Sigmoid colon (tissue), 7 donors: ENCODE data around the gene LRFN4. TPM values are rescaled to one million over a fixed set of nuclear protein-coding genes. Genes with fewer than 3 reads are reported as not detected.
A peak's percentile ranks its signal among the peaks of the same experiment; 100 is the strongest.

Experiments used
- DNase-seq: peaks from one replicate; pipeline ENCODE4 v3.0.0-alpha.2; 2019
- H3K27ac ChIP-seq, 4 donors: fragments of 200-600 bp; sonication (generic); one replicate each; pipeline ENCODE4 v1.5.1; 2016 to 2019; ENCODE audit warnings: mild to moderate bottlenecking in 1 of 4
- H3K27me3 ChIP-seq, 3 donors: fragments of 200-600 bp; sonication (generic); one replicate each; pipeline ENCODE4 v1.5.1; 2019; ENCODE audit warnings: mild to moderate bottlenecking in 1 of 3
- H3K36me3 ChIP-seq, 4 donors: fragments of 200-600 bp; sonication (generic); one replicate each; pipeline ENCODE4 v1.5.1; 2016 to 2019
- H3K4me1 ChIP-seq, 4 donors: fragments of 200-600 bp; sonication (generic); one replicate each; pipeline ENCODE4 v1.5.1; 2017 to 2019
- H3K4me3 ChIP-seq, 4 donors: fragments of 200-600 bp; sonication (generic); one replicate each; pipeline ENCODE4 v1.5.1; 2017 to 2019; ENCODE audit warnings: mild to moderate bottlenecking in 2 of 4, moderate library complexity in 1 of 4
- H3K9me3 ChIP-seq, 4 donors: fragments of 200-600 bp in 3 of 4; sonication (generic) in 3 of 4; one replicate each; pipeline versions ENCODE4 v1.5.1 to v1.6.1; 2013 to 2019
- EP300 ChIP-seq, 4 donors: sonication (generic); formaldehyde crosslinking; IDR thresholded peaks; one replicate each; pipeline ENCODE4 v1.6.1; 2017; ENCODE audit warnings: antibody characterized with exemption in 4 of 4
- POLR2A ChIP-seq, 2 donors: fragments of 450-650 bp; IDR thresholded peaks; one replicate each; pipeline ENCODE4 v1.6.1; 2016; ENCODE audit warnings: antibody characterized with exemption in 2 of 2, mild to moderate bottlenecking in 2 of 2, moderate library complexity in 2 of 2
- POLR2AphosphoS5 ChIP-seq, 4 donors: sonication (generic); formaldehyde crosslinking; IDR thresholded peaks; one replicate each; pipeline ENCODE4 v1.6.1; 2017; ENCODE audit warnings: antibody characterized with exemption in 4 of 4
- WGBS, 2 donors: extraction: QIAGEN DNeasy Blood & Tissue Kit; methylation state at CpG; one replicate each; pipeline ENCODE4 v1.1.7; 2013; 5-methylcytosine and 5-hydroxymethylcytosine counted together
- intact Hi-C: fragments of 100-400 bp; cut with DNase I; formaldehyde crosslinking; loops from one replicate; pipeline ENCODE4 v1.15.1; 2023
- polyA plus RNA-seq, 3 donors: library from polyadenylated mRNA; stranded (reverse); fragments of 200-250 nt; gene quantifications; one replicate each; pipeline ENCODE4 v1.2.3, GENCODE V29; 2013
- total RNA-seq, 4 donors: library from RNA; depleted of rRNA; stranded (reverse); fragments of >200 nt; gene quantifications; one replicate each; pipeline ENCODE4 v1.1.0, GENCODE V29; 2016
- TF ChIP-seq, protein P1 (sequence below), 4 experiments: fragments of 450-650 bp in 3 of 4; fragments of 200-600 bp in 1 of 4; IDR thresholded peaks; one replicate each; pipeline ENCODE4 v1.5.1; 2016 to 2019; ENCODE audit warnings: antibody characterized with exemption in 4 of 4, mild to moderate bottlenecking in 3 of 4, moderate library complexity in 2 of 4
- donor health status: healthy with polysubstance abuse.
- donor health status: Bipolar disorder and iron deficiency.
- donor health status: healthy.

LRFN4 gene
- total and polyA plus RNA-seq, 7 donors: 4.2 to 32.2 (median 4.6) TPM

DNA sequence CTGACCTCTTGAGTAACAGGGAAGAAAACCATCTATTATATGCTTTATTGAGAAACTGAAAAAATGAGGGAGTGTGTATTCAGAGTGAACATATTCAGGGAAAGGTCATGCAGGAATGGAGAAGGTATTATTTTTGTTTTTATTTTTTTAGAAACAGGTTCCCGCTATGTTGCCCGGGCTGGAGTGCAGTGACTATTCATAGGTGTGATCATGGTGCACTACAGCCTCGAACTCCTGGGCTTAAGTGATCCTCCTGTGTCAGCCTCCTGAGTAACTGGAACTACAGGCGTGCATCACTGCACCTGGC is 22.4 kb upstream of the LRFN4 start:
- no peaks in the 10 kb centered on the region for H3K36me3 ChIP-seq
- DNase-seq: no peak
- TF ChIP-seq, protein P1, sequence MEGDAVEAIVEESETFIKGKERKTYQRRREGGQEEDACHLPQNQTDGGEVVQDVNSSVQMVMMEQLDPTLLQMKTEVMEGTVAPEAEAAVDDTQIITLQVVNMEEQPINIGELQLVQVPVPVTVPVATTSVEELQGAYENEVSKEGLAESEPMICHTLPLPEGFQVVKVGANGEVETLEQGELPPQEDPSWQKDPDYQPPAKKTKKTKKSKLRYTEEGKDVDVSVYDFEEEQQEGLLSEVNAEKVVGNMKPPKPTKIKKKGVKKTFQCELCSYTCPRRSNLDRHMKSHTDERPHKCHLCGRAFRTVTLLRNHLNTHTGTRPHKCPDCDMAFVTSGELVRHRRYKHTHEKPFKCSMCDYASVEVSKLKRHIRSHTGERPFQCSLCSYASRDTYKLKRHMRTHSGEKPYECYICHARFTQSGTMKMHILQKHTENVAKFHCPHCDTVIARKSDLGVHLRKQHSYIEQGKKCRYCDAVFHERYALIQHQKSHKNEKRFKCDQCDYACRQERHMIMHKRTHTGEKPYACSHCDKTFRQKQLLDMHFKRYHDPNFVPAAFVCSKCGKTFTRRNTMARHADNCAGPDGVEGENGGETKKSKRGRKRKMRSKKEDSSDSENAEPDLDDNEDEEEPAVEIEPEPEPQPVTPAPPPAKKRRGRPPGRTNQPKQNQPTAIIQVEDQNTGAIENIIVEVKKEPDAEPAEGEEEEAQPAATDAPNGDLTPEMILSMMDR (IDR thresholded peaks at IDR 0.05): no peak
- TF ChIP-seq POLR2AphosphoS5 (IDR thresholded peaks at IDR 0.05) (no peak), POLR2A (IDR thresholded peaks at IDR 0.05) (no peak), EP300 (IDR thresholded peaks at IDR 0.05) (no peak)
- no peaks in the 10 kb centered on the region for H3K27me3 ChIP-seq
- WGBS, 2 donors: 52 to 65% methylated on average over 4 of the region's 4 CpGs
- H3K4me1 ChIP-seq: no peaks in the 10 kb centered on the region
- intact Hi-C loops: loop anchor here (1.0 to 5.0 kb wide), 3 partner anchors 140 to 427 kb away; no protein-coding TSS in a partner anchor
- no peak overlapping the region for H3K27ac ChIP-seq
- no peak overlapping the region for H3K4me3 ChIP-seq
- no peaks in the 10 kb centered on the region for H3K9me3 ChIP-seq

DNA sequence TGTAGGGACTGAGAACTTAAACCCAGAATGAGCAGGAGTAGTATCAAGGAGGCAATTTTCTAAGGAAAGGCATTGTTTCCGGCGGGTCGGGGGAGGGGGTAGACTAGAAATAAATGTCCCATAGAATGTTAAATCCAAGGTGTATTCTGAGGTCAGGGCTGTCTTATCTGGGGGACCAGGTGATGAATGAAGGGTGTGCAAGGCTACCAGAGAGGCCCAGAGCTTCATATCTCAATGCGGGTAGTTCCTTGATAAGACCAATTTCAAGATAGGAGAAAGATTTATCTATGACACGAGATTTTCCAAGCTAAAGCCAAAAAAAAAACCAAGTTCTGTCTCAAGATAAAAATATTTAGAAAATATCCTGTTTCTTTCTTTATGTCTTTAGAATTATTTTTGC is 21.9 kb upstream of the LRFN4 start:
- Histone ChIP-seq H3K36me3 (no peaks in the 10 kb centered on the region), H3K27me3 (no peaks in the 10 kb centered on the region), H3K9me3 (no peaks in the 10 kb centered on the region), H3K4me1 (no peaks in the 10 kb centered on the region), H3K4me3 (no peak overlapping the region), H3K27ac (no peak overlapping the region)
- no peak for DNase-seq
- intact Hi-C loops: loop anchor here (1.0 to 5.0 kb wide), 3 partner anchors 141 to 428 kb away; no protein-coding TSS in a partner anchor
- TF ChIP-seq POLR2A (IDR thresholded peaks at IDR 0.05) (no peak), EP300 (IDR thresholded peaks at IDR 0.05) (no peak), POLR2AphosphoS5 (IDR thresholded peaks at IDR 0.05) (no peak)
- TF ChIP-seq, protein P1 (IDR thresholded peaks at IDR 0.05): no peak
- 86 to 87% methylated on average over 5 of the region's 5 CpGs for WGBS, 2 donors

DNA sequence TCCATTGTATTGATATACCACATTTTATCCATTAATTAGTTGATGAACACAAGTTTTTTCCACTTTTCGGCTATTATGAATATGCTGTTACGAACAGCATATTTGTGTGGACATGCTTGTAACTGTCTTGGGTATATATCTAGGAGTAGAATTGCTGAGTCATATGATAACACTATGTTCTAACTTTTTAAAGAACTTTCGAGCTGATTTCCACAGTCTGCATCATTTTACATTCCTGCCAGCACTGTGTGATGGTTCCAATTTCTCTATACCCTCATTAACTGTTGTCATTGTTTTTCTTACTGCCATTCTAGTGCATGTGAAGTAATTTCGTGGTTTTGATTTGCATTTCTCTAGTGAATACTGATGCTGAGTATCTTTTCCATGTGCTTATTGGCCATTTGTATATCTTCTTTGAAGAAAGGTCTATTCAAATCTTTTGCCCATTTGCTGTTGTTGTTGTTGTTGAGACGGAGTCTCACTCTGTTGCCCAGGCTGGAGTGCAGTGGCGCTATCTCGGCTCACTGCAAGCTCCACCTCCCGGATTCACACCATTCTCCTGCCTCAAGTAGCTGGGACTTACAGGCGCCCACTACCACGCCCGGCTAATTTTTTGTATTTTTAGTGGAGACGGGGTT is 21.0 kb upstream of the LRFN4 start:
- WGBS, 2 donors: 90% methylated on average over 12 of the region's 12 CpGs
- intact Hi-C loops: loop anchor here (2.0 kb wide), 1 partner anchor 257 kb away; no protein-coding TSS in a partner anchor
- no peaks in the 10 kb centered on the region for H3K9me3 ChIP-seq
- DNase-seq: no peak
- H3K27ac ChIP-seq: no peak overlapping the region
- H3K27me3 ChIP-seq: no peaks in the 10 kb centered on the region
- peaks cover 0 to 2% (median 0%) of the 10 kb centered on the region in 4 donors for H3K4me1 ChIP-seq
- H3K4me3 ChIP-seq: no peak overlapping the region
- TF ChIP-seq, protein P1 (IDR thresholded peaks at IDR 0.05): no peak
- TF ChIP-seq POLR2AphosphoS5 (IDR thresholded peaks at IDR 0.05): no peak
- no peak for TF ChIP-seq EP300 (IDR thresholded peaks at IDR 0.05)
- no peak for TF ChIP-seq POLR2A (IDR thresholded peaks at IDR 0.05)
- H3K36me3 ChIP-seq: no peaks in the 10 kb centered on the region

GRCh38 chr11:66840317-66841091 is 16.4 kb upstream of the LRFN4 start:
- Histone ChIP-seq H3K9me3 (no peaks in the 10 kb centered on the region), H3K36me3 (peaks cover 0 to 9% (median 2%) of the 10 kb centered on the region in 4 donors), H3K4me3 (no peak overlapping the region), H3K27me3 (no peaks in the 10 kb centered on the region), H3K4me1 (peaks cover 0 to 36% (median 27%) of the 10 kb centered on the region in 4 donors), H3K27ac (no peak overlapping the region)
- WGBS, 2 donors: 82 to 93% methylated on average over 4 of the region's 4 CpGs
- TF ChIP-seq, protein P1 (IDR thresholded peaks at IDR 0.05): no peak
- TF ChIP-seq EP300 (IDR thresholded peaks at IDR 0.05): no peak
- no peak for TF ChIP-seq POLR2AphosphoS5 (IDR thresholded peaks at IDR 0.05)
- no peak for TF ChIP-seq POLR2A (IDR thresholded peaks at IDR 0.05)
- intact Hi-C loops: loop anchor here (5.0 kb wide), 1 partner anchor 42 kb away; no protein-coding TSS in a partner anchor
- DNase-seq: peak; percentile 39
